Measurements from ENCODE around the gene CRABP2. TPM values are rescaled to one million over a fixed set of nuclear protein-coding genes. Genes with fewer than 3 reads are reported as not detected.

The CRABP2 gene
- total RNA-seq, 1 donor from 2014 or later = 278 TPM

GRCh38 chr1:156667968-156668709 is 37.2 kb downstream of the CRABP2 start:
- no peak overlapping the region for H3K4me2 ChIP-seq (ENCODE audit: low read length)
- peak overlapping the region; percentile 2 for H3K27ac ChIP-seq (ENCODE audit: low read depth, low read length)
- H3K4me1 Mint-ChIP-seq (ENCODE audit: low read depth, unreplicated experiment) = peaks cover 71% of the 10 kb centered on the region
- H3K9me3 Mint-ChIP-seq (ENCODE audit: unreplicated experiment) = no peaks in the 10 kb centered on the region
- peak overlapping the region; percentile 9 for H2AFZ ChIP-seq (ENCODE audit: low read depth, low read length)
- DNase-seq (ENCODE audit: low read depth) = no peak
- H3K9me3 ChIP-seq (ENCODE audit: insufficient read depth, low read depth, low read length) = no peaks in the 10 kb centered on the region
- no peak for FAIRE-seq
- H3K4me1 ChIP-seq (ENCODE audit: insufficient read depth, low read length) = peaks cover 34% of the 10 kb centered on the region
- H3K4me3 ChIP-seq (ENCODE audit: insufficient read depth, low read depth, low read length) = no peak overlapping the region
- H3K27me3 Mint-ChIP-seq (ENCODE audit: low read depth, unreplicated experiment) = no peaks in the 10 kb centered on the region
- TF ChIP-seq CTCF (IDR thresholded peaks at IDR 0.05; ENCODE audit: insufficient read depth, low read depth, low read length) (no peak), EZH2 (IDR thresholded peaks at IDR 0.05; ENCODE audit: insufficient read depth, low read length) (no peak)
- H3K79me2 ChIP-seq (ENCODE audit: insufficient read depth, low read length) = no peaks in the 10 kb centered on the region
- peak overlapping the region; percentile 29 for H3K4me3 Mint-ChIP-seq (ENCODE audit: unreplicated experiment)
- H4K20me1 ChIP-seq (ENCODE audit: insufficient read depth, low read length) = peaks cover 13% of the 10 kb centered on the region
- no peak overlapping the region for H3K9ac ChIP-seq (ENCODE audit: low read length)
- H3K36me3 ChIP-seq (ENCODE audit: insufficient read depth, low read length) = peaks cover 17% of the 10 kb centered on the region
- no peaks in the 10 kb centered on the region for H3K27me3 ChIP-seq (ENCODE audit: insufficient read depth, low read length)
- peak overlapping the region; percentile 66 for H3K27ac Mint-ChIP-seq (ENCODE audit: unreplicated experiment)
- peaks cover 18% of the 10 kb centered on the region for H3K36me3 Mint-ChIP-seq (ENCODE audit: low read depth, unreplicated experiment)

- peak overlapping the region; percentile 9 for H2AFZ ChIP-seq (ENCODE audit: low read depth, low read length)
- peak overlapping the region; percentile 66 for H3K27ac Mint-ChIP-seq (ENCODE audit: unreplicated experiment)
- H3K9me3 Mint-ChIP-seq (ENCODE audit: unreplicated experiment) = no peaks in the 10 kb centered on the region
- H3K27me3 ChIP-seq (ENCODE audit: insufficient read depth, low read length) = no peaks in the 10 kb centered on the region
- H3K4me3 ChIP-seq (ENCODE audit: insufficient read depth, low read depth, low read length) = no peak overlapping the region
- H3K79me2 ChIP-seq (ENCODE audit: insufficient read depth, low read length) = no peaks in the 10 kb centered on the region
- H3K9ac ChIP-seq (ENCODE audit: low read length) = no peak overlapping the region
- FAIRE-seq = no peak
- no peak overlapping the region for H3K4me3 Mint-ChIP-seq (ENCODE audit: unreplicated experiment)
- peaks cover 15% of the 10 kb centered on the region for H3K36me3 ChIP-seq (ENCODE audit: insufficient read depth, low read length)
- H3K27me3 Mint-ChIP-seq (ENCODE audit: low read depth, unreplicated experiment) = no peaks in the 10 kb centered on the region
- H3K4me1 ChIP-seq (ENCODE audit: insufficient read depth, low read length) = peaks cover 39% of the 10 kb centered on the region
- no peaks in the 10 kb centered on the region for H3K9me3 ChIP-seq (ENCODE audit: insufficient read depth, low read depth, low read length)
- peaks cover 75% of the 10 kb centered on the region for H3K4me1 Mint-ChIP-seq (ENCODE audit: low read depth, unreplicated experiment)
- peaks cover 8% of the 10 kb centered on the region for H4K20me1 ChIP-seq (ENCODE audit: insufficient read depth, low read length)
- peaks cover 18% of the 10 kb centered on the region for H3K36me3 Mint-ChIP-seq (ENCODE audit: low read depth, unreplicated experiment)
- H3K4me2 ChIP-seq (ENCODE audit: low read length) = no peak overlapping the region
- TF ChIP-seq CTCF (IDR thresholded peaks at IDR 0.05; ENCODE audit: insufficient read depth, low read depth, low read length) = no peak
- no peak for TF ChIP-seq EZH2 (IDR thresholded peaks at IDR 0.05; ENCODE audit: insufficient read depth, low read length)
- no peak for DNase-seq (ENCODE audit: low read depth)
- H3K27ac ChIP-seq (ENCODE audit: low read depth, low read length) = peak overlapping the region; percentile 1
These were observed 37.8 kb downstream of the CRABP2 start for GRCh38 chr1:156667610-156667967.

Measured in astrocyte (in vitro differentiated cells and primary cell).